ENCODE data around the gene ATF7. TPM values are rescaled to one million over a fixed set of nuclear protein-coding genes. Genes with fewer than 3 reads are reported as not detected.

ATF7 gene
- polyA plus RNA-seq, 2 of the 4 experiments (the other 2 are of a cell fraction) = 22.9 to 38.9 TPM

DNA sequence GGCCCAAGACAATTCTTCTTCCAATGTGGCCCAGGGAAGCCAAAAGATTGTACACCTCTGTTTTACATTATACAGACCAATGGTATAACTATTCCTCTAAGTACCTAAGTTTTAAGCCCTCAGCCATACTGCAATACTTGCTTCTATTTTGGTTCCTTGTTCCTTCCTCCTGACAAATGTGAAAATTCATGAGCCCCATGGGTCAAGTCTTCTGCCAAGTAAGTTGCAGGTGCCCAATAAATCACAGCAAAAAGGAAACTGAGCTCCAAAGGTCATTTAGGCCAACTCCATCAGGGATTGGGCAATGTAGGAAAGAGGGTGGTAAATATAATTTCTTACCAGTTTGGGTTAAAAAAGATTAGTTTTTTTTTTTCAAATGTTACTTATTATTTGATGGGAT is 61.2 kb downstream of the ATF7 start:
- Histone ChIP-seq H3K4me3 (no peak overlapping the region), H3K9me3 (no peaks in the 10 kb centered on the region), H3K4me1 (peaks cover 58% of the 10 kb centered on the region), H3K27ac (no peak overlapping the region), H3K4me2 (no peak overlapping the region)
- ChIA-PET POLR2A (no interaction called here), CTCF (interaction anchor here (0.6 to 3.1 kb wide), 4 partner anchors 21 to 610 kb away, joined by 3 to 13 read pairs (median 8); partner anchors contain the start of gene ATP5MC2)
- ATAC-seq (no peak), DNase-seq (ENCODE audit: low read depth in 1 of 2, low spot score in 1 of 2) (no peak), FAIRE-seq (no peak)
- TF ChIP-seq HOXB13 (CRISPR knock-in tag; IDR thresholded peaks at IDR 0.05; ENCODE audit: low read depth) (no peak), RFX5 (IDR thresholded peaks at IDR 0.05) (no peak), BHLHE40 (IDR thresholded peaks at IDR 0.05; ENCODE audit: low read depth, low read length) (no peak), KDM5A (IDR thresholded peaks at IDR 0.05) (no peak), CBX8 (IDR thresholded peaks at IDR 0.05) (no peak), NFE2L2 (conservative IDR thresholded peaks at IDR 0.05; ENCODE audit: low read length) (no peak), FOSB (CRISPR knock-in tag; IDR thresholded peaks at IDR 0.05) (no peak), EHMT2 (IDR thresholded peaks at IDR 0.05; ENCODE audit: low read depth) (no peak)

GRCh38 chr12:53564278-53564677 is 61.9 kb downstream of the ATF7 start:
- no peak overlapping the region for H3K4me3 ChIP-seq
- peaks cover 52% of the 10 kb centered on the region for H3K4me1 ChIP-seq
- TF ChIP-seq HMGXB4 (CRISPR knock-in tag; IDR thresholded peaks at IDR 0.05; ENCODE audit: borderline replicate concordance) = no peak
- TF ChIP-seq GATA3 (IDR thresholded peaks at IDR 0.05; ENCODE audit: borderline replicate concordance) = no peak
- TF ChIP-seq PBX3 (IDR thresholded peaks at IDR 0.05) = no peak
- no peak for TF ChIP-seq HEYL (CRISPR knock-in tag; IDR thresholded peaks at IDR 0.05)
- TF ChIP-seq, protein P1, sequence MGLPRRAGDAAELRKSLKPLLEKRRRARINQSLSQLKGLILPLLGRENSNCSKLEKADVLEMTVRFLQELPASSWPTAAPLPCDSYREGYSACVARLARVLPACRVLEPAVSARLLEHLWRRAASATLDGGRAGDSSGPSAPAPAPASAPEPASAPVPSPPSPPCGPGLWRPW (IDR thresholded peaks at IDR 0.05) = no peak
- TF ChIP-seq CBX8 (IDR thresholded peaks at IDR 0.05) = no peak
- TF ChIP-seq, protein P2, sequence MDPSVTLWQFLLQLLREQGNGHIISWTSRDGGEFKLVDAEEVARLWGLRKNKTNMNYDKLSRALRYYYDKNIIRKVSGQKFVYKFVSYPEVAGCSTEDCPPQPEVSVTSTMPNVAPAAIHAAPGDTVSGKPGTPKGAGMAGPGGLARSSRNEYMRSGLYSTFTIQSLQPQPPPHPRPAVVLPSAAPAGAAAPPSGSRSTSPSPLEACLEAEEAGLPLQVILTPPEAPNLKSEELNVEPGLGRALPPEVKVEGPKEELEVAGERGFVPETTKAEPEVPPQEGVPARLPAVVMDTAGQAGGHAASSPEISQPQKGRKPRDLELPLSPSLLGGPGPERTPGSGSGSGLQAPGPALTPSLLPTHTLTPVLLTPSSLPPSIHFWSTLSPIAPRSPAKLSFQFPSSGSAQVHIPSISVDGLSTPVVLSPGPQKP (IDR thresholded peaks at IDR 0.05; ENCODE audit: low read depth, low read length) = no peak
- TF ChIP-seq TP53 (CRISPR knock-in tag; IDR thresholded peaks at IDR 0.05) = no peak
- no peak for TF ChIP-seq SREBF2 (IDR thresholded peaks at IDR 0.05)
- TF ChIP-seq HOXA7 (CRISPR knock-in tag; IDR thresholded peaks at IDR 0.05) = no peak
- TF ChIP-seq USF2 (IDR thresholded peaks at IDR 0.05) = no peak
- TF ChIP-seq JUNB (IDR thresholded peaks at IDR 0.05) = no peak
- DNase-seq (ENCODE audit: low read depth in 1 of 2, low spot score in 1 of 2) = no peak
- WGBS (ENCODE audit: missing lambda C conversion rate) = 93% methylated on average over 2 of the region's 2 CpGs
- CTCF ChIA-PET = interaction anchor here (0.9 to 3.1 kb wide), 4 partner anchors 20 to 183 kb away, joined by 3 to 13 read pairs (median 8); partner anchors contain the start of gene ATP5MC2
- H3K9me3 ChIP-seq = no peaks in the 10 kb centered on the region
- no peak overlapping the region for H3K4me2 ChIP-seq
- no peak for ATAC-seq
- POLR2A ChIA-PET = no interaction called here
- H3K27ac ChIP-seq = peak overlapping the region in 1 of 2 experiments; percentile 56; a peak in 2 of 6 replicates
- FAIRE-seq = no peak

GRCh38 chr12:53563452-53564028 is 62.6 kb downstream of the ATF7 start:
- ATAC-seq = no peak
- 90% methylated on average over 2 of the region's 2 CpGs for WGBS (ENCODE audit: missing lambda C conversion rate)
- Histone ChIP-seq H3K9me3 (no peaks in the 10 kb centered on the region), H3K4me3 (no peak overlapping the region), H3K4me2 (no peak overlapping the region), H3K4me1 (peaks cover 52% of the 10 kb centered on the region), H3K27ac (peak overlapping the region; percentile 18 to 56; a peak in 4 of 6 replicates)
- DNase-seq (ENCODE audit: low read depth in 1 of 2, low spot score in 1 of 2) = no peak
- FAIRE-seq = no peak
- ChIA-PET POLR2A (no interaction called here), CTCF (interaction anchor here (1.0 to 3.1 kb wide), 4 partner anchors 16 to 183 kb away, joined by 3 to 13 read pairs (median 8); partner anchors contain the start of gene ATP5MC2)
- TF ChIP-seq HEYL (CRISPR knock-in tag; IDR thresholded peaks at IDR 0.05) = no peak
- TF ChIP-seq ZC3H11A (IDR thresholded peaks at IDR 0.05) = no peak
- no peak for TF ChIP-seq NFE2L2 (conservative IDR thresholded peaks at IDR 0.05; ENCODE audit: low read length)
- no peak for TF ChIP-seq SREBF2 (IDR thresholded peaks at IDR 0.05)
- TF ChIP-seq JUN (IDR thresholded peaks at IDR 0.05) = no peak
- no peak for TF ChIP-seq KDM1A (IDR thresholded peaks at IDR 0.05; ENCODE audit: low read depth)
- no peak for TF ChIP-seq RCOR1 (IDR thresholded peaks at IDR 0.05; ENCODE audit: low read depth, low read length)
- no peak for TF ChIP-seq MYC (IDR thresholded peaks at IDR 0.05; ENCODE audit: borderline replicate concordance, low read length)
- no peak for TF ChIP-seq FOSB (CRISPR knock-in tag; IDR thresholded peaks at IDR 0.05)
- TF ChIP-seq HOXA7 (CRISPR knock-in tag; IDR thresholded peaks at IDR 0.05) = no peak
- TF ChIP-seq MAZ (IDR thresholded peaks at IDR 0.05; ENCODE audit: borderline replicate concordance, low read depth, low read length) = no peak
- TF ChIP-seq RARB (CRISPR knock-in tag; IDR thresholded peaks at IDR 0.05) = no peak
- TF ChIP-seq EHF (CRISPR knock-in tag; IDR thresholded peaks at IDR 0.05) = no peak
- no peak for TF ChIP-seq POLR2AphosphoS2 (conservative IDR thresholded peaks at IDR 0.05; ENCODE audit: low read length)
- TF ChIP-seq, protein P2 (IDR thresholded peaks at IDR 0.05; ENCODE audit: low read depth, low read length) = no peak
- TF ChIP-seq FOXS1 (CRISPR knock-in tag; IDR thresholded peaks at IDR 0.05) = no peak
